ENCODE measurements around the gene SHC3.

DNA sequence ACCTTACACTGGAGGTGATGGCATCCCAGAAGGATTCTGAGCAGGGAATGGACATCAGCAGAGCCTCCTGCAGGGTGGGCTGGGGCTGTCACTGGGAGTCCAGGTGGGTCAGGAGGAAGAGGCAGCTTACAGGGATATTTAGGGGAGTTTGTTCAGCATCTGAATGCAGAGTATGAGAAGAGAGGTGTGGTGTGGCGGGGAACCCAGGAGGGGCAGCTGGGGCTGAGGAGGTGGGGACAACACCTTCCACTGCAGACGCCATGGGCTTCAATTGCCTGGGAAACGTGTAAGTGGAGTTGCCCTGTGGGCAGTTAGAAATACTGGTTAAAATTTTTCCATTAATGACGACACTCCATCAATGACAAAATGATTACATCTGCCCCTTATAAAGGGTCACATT, 153.9 kb downstream of the SHC3 start:
- TF ChIP-seq, protein P1, sequence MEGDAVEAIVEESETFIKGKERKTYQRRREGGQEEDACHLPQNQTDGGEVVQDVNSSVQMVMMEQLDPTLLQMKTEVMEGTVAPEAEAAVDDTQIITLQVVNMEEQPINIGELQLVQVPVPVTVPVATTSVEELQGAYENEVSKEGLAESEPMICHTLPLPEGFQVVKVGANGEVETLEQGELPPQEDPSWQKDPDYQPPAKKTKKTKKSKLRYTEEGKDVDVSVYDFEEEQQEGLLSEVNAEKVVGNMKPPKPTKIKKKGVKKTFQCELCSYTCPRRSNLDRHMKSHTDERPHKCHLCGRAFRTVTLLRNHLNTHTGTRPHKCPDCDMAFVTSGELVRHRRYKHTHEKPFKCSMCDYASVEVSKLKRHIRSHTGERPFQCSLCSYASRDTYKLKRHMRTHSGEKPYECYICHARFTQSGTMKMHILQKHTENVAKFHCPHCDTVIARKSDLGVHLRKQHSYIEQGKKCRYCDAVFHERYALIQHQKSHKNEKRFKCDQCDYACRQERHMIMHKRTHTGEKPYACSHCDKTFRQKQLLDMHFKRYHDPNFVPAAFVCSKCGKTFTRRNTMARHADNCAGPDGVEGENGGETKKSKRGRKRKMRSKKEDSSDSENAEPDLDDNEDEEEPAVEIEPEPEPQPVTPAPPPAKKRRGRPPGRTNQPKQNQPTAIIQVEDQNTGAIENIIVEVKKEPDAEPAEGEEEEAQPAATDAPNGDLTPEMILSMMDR (conservative IDR thresholded peaks at IDR 0.05; ENCODE audit: low read depth, low read length), result no peak
- TF ChIP-seq BHLHE40 (IDR thresholded peaks at IDR 0.05; ENCODE audit: low read depth, low read length), result no peak
- TF ChIP-seq POLR2A (IDR thresholded peaks at IDR 0.05; ENCODE audit: low read depth, low read length), result no peak
- TF ChIP-seq SMC3 (IDR thresholded peaks at IDR 0.05; ENCODE audit: low read depth, low read length), result no peak
- TF ChIP-seq MAFK (IDR thresholded peaks at IDR 0.05; ENCODE audit: low read depth, low read length), result no peak
- TF ChIP-seq MAZ (IDR thresholded peaks at IDR 0.05; ENCODE audit: borderline replicate concordance, low read depth, low read length), result no peak
- no peak for TF ChIP-seq CHD1 (IDR thresholded peaks at IDR 0.05; ENCODE audit: low read depth, low read length)
- no peak for TF ChIP-seq MXI1 (IDR thresholded peaks at IDR 0.05; ENCODE audit: borderline replicate concordance, low read depth, low read length)
- TF ChIP-seq, protein P2, sequence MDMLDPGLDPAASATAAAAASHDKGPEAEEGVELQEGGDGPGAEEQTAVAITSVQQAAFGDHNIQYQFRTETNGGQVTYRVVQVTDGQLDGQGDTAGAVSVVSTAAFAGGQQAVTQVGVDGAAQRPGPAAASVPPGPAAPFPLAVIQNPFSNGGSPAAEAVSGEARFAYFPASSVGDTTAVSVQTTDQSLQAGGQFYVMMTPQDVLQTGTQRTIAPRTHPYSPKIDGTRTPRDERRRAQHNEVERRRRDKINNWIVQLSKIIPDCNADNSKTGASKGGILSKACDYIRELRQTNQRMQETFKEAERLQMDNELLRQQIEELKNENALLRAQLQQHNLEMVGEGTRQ (IDR thresholded peaks at IDR 0.05; ENCODE audit: low read depth, low read length), result no peak
- TF ChIP-seq RAD21 (IDR thresholded peaks at IDR 0.05; ENCODE audit: low read length), result no peak
- no peak for TF ChIP-seq CEBPB (IDR thresholded peaks at IDR 0.05; ENCODE audit: low read depth, low read length)
- TF ChIP-seq RCOR1 (IDR thresholded peaks at IDR 0.05; ENCODE audit: insufficient replicate concordance, low read length), result no peak
- no peak for TF ChIP-seq RFX5 (IDR thresholded peaks at IDR 0.05; ENCODE audit: low read depth, low read length)
- TF ChIP-seq, protein P3, sequence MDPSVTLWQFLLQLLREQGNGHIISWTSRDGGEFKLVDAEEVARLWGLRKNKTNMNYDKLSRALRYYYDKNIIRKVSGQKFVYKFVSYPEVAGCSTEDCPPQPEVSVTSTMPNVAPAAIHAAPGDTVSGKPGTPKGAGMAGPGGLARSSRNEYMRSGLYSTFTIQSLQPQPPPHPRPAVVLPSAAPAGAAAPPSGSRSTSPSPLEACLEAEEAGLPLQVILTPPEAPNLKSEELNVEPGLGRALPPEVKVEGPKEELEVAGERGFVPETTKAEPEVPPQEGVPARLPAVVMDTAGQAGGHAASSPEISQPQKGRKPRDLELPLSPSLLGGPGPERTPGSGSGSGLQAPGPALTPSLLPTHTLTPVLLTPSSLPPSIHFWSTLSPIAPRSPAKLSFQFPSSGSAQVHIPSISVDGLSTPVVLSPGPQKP (IDR thresholded peaks at IDR 0.05; ENCODE audit: borderline replicate concordance, low read depth, low read length), result no peak
